GM10847 (cell line): ENCODE results near the gene HDGF.

ENCODE experiments used
- POLR2A ChIP-seq: IDR thresholded peaks from 2 replicates; pipeline ENCODE4 v1.6.1; 2011; ENCODE audit not compliant: insufficient read length; ENCODE audit errors: extremely low read depth

HDGF gene

GRCh38 chr1:156751451-156751756 is at the start of gene HDGF:
Gene HDGF, minus strand, starts transcription at chr1:156751675. Its CDS starts 246 bp downstream, at chr1:156751429.
- peak; percentile 16 for TF ChIP-seq POLR2A

DNA sequence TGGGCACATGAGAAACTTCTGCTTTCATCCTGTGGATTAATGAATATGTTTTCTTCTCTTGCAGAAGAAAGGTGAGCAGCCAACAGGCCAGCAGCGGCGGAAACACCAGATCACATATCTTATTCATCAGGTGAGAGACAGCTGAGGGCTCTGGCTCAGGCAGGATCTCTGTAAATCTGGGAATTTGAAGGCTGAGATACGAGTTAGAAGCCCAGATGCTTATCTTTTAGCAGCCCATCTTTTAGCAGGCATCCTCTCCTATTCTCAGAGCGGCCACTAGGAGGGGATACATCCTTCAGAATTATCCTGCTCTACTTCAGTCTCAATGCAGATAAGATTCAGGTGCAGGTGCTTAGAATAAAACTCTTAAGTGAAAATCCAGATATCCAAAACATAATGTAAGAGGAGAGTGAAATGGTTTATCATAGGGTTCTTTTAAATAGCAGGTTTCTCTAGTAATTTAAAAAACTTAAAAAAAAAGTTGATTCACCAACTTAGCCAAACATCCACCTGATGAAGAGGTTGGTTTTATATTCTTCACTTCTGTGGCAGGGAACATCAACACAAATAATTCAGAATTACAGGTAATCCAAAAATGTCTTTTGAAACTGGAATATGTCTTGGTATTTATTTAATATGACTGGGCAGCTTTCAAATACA is 45.9 kb upstream of the HDGF start:
- no peak for TF ChIP-seq POLR2A

GRCh38 chr1:156796340-156797097 is 45.0 kb upstream of the HDGF start:
- no peak for TF ChIP-seq POLR2A

- TF ChIP-seq POLR2A: no peak
These were observed 44.3 kb upstream of the HDGF start for GRCh38 chr1:156795787-156796186.

- TF ChIP-seq POLR2A: no peak
These were observed 43.9 kb upstream of the HDGF start for GRCh38 chr1:156795374-156795733.

- no peak for TF ChIP-seq POLR2A
These were observed 43.3 kb upstream of the HDGF start for GRCh38 chr1:156794506-156795373.

DNA sequence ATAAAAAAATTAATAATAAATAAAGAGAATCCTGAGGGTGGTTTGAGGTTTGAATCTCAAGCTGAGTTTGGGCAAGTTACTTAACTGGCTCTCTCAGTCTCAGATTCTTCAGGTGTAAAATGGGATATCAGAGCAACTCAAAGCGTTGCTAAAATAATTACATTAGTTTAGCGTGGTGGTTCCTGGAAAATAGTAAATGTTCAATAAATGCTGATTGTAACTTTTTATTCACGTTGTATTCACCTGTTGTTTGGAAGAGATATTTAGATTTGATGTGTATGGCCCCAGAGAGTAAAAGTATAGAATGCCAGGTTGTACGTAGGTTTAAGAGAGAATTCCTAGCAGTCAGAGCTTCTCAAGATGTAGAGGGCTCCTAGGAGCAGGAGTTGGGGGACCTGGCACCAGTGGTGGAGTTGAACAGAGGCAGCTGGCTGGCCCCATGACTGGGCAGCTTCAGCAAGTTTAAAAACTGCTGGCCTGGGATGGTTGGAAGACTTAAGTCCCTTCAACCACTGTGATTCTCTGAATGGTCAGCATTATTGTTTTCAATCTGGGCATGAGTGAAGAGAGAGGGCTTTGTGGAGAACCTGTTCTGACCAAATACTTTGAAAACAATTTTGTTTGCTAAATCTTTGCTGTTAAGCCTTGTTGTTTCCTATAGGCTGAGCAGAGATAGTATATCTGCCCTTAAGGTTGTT is 38.3 kb upstream of the HDGF start:
- TF ChIP-seq POLR2A: no peak

- TF ChIP-seq POLR2A: no peak
These were observed 36.7 kb upstream of the HDGF start for GRCh38 chr1:156788136-156788535.

- no peak for TF ChIP-seq POLR2A
These were observed 35.2 kb upstream of the HDGF start for GRCh38 chr1:156786640-156787039.

DNA sequence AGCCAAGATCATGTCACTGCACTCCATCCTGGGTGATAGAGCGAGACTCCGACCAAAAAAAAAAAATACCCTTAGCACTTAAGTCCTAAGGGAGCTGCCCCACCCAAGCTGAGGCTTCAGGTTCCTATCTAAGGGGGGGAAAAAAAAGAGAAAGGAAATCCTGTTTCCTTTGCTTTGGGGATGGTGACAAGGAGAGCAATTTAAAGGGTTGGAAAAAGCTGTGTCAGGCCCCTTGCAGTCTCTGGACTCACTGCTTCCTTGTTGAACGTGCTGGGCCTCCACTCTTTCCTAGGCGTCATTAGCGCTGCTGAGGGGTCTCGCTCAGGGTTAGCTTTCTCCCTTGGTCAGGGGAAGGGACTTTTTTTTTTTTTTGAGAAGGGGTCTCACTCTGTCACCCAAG is 34.0 kb upstream of the HDGF start:
- TF ChIP-seq POLR2A: no peak

GRCh38 chr1:156781585-156782186 is 30.2 kb upstream of the HDGF start:
- TF ChIP-seq POLR2A: no peak

DNA sequence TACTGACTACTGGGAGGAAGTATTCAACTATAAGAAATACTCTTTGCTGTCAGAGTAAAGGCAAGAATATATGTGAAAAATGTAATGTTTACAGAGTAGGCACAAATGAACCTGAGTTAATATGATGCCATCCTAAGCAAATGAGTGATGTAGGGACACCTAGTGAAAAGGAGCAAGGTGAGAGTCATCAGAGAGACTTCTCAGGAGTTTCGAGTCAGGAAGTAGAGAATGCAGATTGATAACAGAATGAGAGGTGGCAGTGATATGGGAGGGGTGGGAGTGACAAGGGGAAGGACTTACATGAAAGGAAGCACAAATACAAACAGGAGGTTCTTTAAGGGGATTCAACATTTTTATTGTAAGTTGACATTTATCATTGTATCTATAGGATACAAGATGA is 26.1 kb upstream of the HDGF start:
- no peak for TF ChIP-seq POLR2A

DNA sequence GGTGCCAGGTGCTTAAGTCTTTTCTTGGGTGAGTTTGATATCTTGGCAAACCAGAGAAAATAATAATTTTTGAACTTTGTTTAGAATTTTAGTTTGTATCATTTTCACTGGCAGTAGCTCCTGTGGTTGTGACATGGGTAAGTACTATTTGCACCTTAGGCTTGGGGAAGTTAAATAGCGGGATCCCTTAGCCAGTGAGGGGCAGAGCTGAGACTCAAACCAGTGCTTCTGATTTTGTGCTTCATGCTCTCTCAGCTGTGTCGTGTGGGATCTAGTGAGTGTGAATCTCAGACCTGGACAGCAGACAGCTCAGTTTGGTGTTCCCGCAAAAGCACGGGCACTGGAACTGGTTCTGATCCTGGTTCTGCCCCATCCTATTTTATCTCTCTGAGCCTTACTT is 25.5 kb upstream of the HDGF start:
- TF ChIP-seq POLR2A: no peak

GRCh38 chr1:156775799-156776198 is 24.3 kb upstream of the HDGF start:
- no peak for TF ChIP-seq POLR2A

DNA sequence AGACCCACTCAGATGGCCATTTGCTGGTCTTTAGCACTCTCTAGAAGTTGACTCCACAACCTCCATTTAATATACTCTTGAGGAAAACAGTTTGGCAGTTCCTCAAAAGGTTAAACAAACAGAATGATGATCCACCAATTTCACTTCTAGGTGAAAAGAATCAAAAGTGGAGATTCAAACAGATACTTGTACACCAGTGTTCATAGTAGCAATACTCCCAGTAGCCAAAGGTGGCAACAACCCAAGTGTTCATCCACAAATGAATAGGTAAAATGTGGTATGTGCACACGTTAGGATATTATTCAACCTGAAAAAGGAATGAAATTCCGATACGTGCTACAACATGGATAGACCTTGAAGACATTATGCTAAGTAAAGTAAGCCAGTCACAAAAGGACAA is 22.1 kb upstream of the HDGF start:
- TF ChIP-seq POLR2A: no peak
